AG09319 (cell line): ENCODE results near the gene PRKCSH.
"Not testable (repeated sequence)": the region's sequence is repeated elsewhere in the genome, so short reads cannot be mapped to it uniquely, and the experiment has no call there.

Source experiments
- DNase-seq: peaks from one replicate; pipeline ENCODE4 v3.0.0-alpha.2; 2010; ENCODE audit warnings: low read depth; ENCODE audit errors: extremely low read depth
- TF ChIP-seq, protein P1 (sequence below): IDR thresholded peaks from 2 replicates; pipeline ENCODE4 v1.5.1; 2011; ENCODE audit warnings: low read depth, mild to moderate bottlenecking, inconsistent platforms, low read length, moderate library complexity

Gene PRKCSH

DNA sequence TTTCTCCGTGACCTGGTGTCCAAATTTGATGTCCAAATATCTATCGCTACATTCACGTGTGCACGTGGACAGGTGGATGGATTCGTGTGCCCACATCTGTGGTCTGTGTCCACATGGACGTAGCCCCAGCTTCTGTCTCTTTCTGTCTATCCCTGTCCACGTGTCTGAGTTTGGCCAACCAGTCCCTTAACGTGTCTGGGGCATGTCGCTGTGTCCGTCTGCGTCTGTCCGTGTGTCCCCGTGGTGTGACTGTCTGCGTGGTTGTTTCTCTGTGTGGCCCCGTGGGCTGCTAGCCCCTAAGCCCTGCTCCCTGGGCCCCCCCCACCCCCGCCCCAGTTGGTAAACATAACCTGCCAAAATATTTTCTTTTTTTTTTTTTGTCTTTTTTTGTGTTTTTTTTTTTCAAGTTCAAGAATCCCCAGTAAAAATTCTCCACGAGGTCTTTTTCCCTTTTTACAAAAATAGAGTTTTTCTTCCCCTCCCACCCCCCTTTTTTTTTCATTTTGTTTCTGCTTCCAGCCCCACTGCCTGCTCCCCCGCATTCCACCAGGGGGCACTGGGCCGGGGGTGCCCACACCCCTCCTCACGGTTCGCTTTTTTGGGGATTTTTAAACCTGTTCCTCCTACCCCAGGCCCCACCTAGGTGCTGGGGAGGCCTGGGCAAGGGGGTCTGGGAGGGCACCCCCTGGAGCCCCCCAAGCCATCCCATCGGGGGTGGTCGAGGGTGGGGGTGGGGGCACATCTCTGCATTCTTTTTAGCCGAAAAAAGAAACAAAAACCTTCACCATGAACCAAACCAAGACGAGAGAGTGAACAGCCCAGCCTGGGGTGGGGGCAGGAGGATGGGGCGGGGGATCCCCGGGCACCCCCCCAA, 18.3 kb downstream of the PRKCSH start:
- TF ChIP-seq, protein P1, sequence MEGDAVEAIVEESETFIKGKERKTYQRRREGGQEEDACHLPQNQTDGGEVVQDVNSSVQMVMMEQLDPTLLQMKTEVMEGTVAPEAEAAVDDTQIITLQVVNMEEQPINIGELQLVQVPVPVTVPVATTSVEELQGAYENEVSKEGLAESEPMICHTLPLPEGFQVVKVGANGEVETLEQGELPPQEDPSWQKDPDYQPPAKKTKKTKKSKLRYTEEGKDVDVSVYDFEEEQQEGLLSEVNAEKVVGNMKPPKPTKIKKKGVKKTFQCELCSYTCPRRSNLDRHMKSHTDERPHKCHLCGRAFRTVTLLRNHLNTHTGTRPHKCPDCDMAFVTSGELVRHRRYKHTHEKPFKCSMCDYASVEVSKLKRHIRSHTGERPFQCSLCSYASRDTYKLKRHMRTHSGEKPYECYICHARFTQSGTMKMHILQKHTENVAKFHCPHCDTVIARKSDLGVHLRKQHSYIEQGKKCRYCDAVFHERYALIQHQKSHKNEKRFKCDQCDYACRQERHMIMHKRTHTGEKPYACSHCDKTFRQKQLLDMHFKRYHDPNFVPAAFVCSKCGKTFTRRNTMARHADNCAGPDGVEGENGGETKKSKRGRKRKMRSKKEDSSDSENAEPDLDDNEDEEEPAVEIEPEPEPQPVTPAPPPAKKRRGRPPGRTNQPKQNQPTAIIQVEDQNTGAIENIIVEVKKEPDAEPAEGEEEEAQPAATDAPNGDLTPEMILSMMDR: peak; percentile 31
- DNase-seq: no peak

DNA sequence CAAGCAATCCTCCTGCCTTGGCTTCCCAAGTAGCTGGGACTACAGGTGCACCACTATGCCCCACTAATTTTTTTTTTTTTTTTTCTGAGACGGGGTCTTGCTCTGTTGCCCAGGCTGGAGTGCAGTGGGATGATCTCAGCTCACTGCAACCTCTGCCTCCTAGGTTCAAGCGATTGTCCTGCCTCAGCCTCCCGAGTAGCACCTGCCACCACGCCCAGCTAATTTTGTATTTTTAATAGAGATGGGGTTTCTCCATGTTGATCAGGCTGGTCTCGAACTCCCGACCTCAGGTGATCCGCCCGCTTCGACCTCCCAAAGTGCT, 19.8 kb downstream of the PRKCSH start:
- not testable (repeated sequence) for DNase-seq

DNA sequence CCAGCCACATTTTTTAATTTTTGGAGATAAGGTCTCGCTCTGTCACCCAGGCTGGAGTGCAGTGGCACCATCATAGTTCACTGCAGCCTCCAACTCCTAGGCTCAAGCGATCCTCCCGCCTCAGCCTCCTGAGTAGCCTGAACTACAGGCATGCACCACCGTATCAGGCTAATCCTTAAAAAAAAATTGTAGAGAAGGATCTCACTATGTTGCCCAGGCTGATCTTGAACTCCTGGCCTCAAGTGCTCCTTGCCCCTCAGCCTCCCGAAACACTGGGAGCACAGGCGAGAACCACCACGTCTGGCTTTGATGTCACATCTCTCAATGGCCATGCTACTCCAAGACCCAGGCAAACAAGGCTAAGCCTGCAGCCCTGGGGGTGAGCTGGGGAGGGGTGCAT, 21.2 kb downstream of the PRKCSH start:
- no peak for DNase-seq
- TF ChIP-seq, protein P1: no peak

DNA sequence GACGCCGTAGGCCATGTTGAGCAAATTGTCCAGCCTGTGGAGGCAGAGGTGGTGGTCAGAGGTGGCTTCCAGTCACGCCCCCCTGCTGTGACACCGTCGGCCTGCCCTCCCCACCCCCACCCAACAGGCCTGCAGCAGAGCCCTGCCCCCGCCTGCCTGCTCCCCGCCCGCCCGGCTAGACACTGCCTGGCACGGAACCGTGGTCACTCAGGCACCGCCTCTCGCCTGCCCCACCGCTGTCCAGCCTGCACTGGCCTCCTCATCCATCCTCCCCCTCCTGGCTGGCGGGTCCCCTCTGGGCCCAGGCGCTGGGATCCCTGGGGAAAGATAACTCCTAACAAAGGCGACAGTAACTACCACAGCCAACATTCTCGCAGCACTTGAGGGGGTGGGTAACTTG, 21.7 kb downstream of the PRKCSH start:
- TF ChIP-seq, protein P1: no peak

DNA sequence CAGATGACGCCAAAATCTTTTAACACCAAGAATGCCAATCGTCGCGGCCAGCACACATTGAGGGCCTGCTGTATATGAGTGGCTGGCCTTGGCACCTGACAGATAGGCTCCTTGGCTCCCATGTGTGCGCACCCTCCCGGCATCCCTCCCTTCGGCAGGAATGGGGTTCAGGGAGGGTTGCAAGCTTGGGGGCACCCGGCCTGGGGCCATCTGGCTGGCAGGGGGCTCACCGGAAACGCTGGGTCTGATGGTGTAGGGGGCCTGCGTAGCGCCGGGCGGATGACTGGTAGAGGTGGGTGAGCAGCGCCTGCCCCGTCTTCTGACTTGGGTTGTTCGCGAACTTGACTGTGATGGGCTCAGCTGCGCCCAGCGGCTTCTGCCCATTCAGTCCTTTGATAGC, 22.4 kb downstream of the PRKCSH start:
- DNase-seq: no peak
- TF ChIP-seq, protein P1: no peak

More for the DNA sequence above, 21.7 kb downstream of the PRKCSH start:
- no peak for DNase-seq

DNA sequence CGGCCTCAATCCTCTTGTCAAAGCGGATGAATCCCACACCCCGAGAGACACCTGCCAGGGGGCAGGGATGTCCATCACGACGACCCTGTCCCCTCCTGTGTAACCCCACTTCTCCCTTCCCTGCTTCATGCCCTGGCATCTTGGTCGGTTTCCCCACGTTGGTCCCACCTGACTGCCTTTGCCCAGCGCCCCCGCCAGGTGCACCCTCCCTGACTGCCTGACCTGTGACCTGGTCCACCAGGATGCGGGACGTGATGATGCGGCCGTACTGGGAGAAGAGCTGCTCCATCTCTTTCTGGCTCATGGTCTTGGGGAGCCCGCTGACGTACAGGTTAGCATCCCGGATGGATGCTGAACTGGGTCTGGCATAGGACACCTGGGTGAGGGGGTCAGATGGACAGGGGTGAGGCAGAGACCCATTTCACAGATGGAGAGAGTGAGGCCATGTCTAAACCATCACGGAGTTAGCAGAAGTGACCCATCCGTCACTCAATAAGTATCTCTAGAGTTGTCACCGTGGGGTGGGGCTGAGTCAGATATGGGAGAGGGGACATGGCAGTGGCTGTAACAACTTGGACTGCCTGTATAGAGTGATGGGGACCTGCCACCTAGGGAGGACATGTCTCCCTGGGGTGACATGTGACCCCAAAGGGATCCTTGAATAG, 22.9 kb downstream of the PRKCSH start:
- no peak for DNase-seq
- TF ChIP-seq, protein P1: no peak

DNA sequence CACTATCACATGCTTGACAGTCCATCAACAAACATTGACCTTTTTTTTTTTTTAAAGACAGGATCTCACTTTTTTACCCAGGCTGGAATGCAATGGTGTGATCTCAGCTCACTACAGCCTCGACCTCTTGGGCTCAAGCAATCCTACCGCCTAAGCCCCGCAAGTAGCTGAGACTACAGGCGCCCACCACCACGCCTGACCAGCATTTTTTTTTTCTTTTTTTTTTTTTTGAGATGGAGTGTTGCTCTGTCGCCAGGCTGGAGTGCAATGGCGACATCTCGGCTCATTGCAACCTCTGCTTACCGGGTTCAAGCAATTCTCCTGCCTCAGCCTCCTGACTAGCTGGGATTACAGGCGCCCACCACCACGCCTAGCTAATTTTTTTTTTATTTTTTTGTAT, 23.5 kb downstream of the PRKCSH start:
- not testable (repeated sequence) for DNase-seq

DNA sequence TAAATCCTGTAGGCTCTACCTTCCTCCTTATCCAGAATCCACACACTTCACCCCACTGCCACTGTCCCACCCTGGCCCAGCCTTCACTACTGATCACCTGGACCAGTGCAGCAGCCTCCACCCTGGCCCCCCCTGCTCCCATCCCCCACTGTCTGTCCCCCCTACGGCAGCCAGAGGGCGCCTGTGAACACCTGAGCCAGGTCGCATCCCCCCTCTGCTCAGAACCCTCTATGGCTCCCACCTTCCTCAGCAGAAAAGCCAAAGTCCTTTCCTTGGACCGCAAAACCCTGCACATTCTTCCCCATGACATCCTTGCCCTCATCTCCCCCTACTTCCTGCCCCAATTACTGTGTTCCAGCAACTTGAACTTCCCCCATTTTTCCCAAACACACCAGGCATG, 24.8 kb downstream of the PRKCSH start:
- DNase-seq: no peak
- TF ChIP-seq, protein P1: peak; percentile 16
